Transverse colon (tissue), 4 donors: ENCODE data around the gene SETX.

Experiments used
- CTCF ChIP-seq, 5 experiments: fragments of 200-600 bp in 3 of 5; fragments of 450-650 bp in 2 of 5; sonication (generic) in 3 of 5; IDR thresholded peaks; 1 replicate in 2 of 5; 2 replicates in 3 of 5; pipeline ENCODE4 v1.5.1; 2016 to 2017; ENCODE audit warnings: antibody characterized with exemption in 5 of 5, inconsistent platforms in 3 of 5, mild to moderate bottlenecking in 2 of 5, moderate library complexity in 1 of 5
- POLR2A ChIP-seq: fragments of 450-650 bp; IDR thresholded peaks from one replicate; pipeline ENCODE4 v1.6.1; 2016; ENCODE audit warnings: antibody characterized with exemption, mild to moderate bottlenecking, moderate library complexity
- POLR2AphosphoS5 ChIP-seq, 3 donors: sonication (generic); formaldehyde crosslinking; IDR thresholded peaks; one replicate each; pipeline ENCODE4 v1.6.1; 2016; ENCODE audit warnings: antibody characterized with exemption in 3 of 3

DNA sequence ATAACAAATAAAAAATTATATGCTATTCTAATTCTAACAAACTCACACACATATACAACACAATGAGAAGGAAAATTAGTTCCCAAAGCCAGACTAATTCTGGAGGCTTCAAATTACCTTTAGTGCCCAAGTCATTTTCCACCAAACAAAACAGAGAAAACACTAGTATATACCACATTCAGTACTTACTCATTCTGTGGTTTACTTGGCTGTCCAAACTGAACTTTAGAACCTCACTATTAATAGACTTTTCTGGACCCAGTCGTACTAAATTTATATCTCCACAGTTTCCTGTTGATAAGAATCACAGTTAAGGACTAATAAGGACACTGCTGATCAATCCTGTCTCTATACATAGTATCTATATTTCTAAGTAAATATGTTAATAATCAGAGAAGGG lies 66.4 kb downstream of the SETX start:
- TF ChIP-seq POLR2AphosphoS5 (IDR thresholded peaks at IDR 0.05) (no peak), CTCF (IDR thresholded peaks at IDR 0.05) (no peak), POLR2A (no peak)
